ENCODE data around the gene FER1L5. TPM values are rescaled to one million over a fixed set of nuclear protein-coding genes. Genes with fewer than 3 reads are reported as not detected.
A peak's percentile ranks its signal among the peaks of the same experiment; 100 is the strongest.

Gene FER1L5
- total and polyA plus RNA-seq, 9 of the 15 experiments (the other 6 are each of a cell fraction or from before 2014, with no cell fraction given): 0.01 TPM; not detected in 6

DNA sequence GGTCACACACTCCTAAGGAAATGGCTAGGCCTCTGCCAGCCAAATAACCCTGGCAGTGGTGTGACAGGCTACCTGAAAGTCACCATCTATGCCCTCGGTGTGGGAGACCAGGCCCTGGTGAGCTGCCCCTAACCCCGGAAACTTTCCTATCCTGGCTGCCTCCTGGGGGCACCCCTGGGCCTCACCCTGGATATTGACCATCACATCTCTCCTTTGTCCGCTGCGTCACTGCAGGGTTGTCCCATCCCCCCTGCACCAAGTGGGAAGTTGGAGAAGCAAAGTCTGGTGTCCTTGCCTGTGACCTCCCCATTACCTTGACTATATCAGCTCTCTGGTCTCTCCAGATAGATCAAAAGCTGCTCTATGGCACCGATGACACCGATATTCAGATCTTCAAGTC is 18.8 kb downstream of the FER1L5 start:
- Histone ChIP-seq H3K79me2 (ENCODE audit: control insufficient read depth, insufficient read depth, low read length) (no peaks in the 10 kb centered on the region), H3K4me1 (replicated peaks in 1 of 2; ENCODE audit: control insufficient read depth in 2 of 2, insufficient read depth in 2 of 2, low read length in 2 of 2) (no peaks in the 10 kb centered on the region; a peak in 1 of 5 replicates), H3K9me1 (ENCODE audit: control insufficient read depth, insufficient read depth, low read length) (no peaks in the 10 kb centered on the region), H2AFZ (ENCODE audit: low read depth, low read length) (0 out of 2 replicates have a peak overlapping the region, but pooled peaks have one; percentile 19), H3K4me3 (no peak overlapping the region), H3K9me3 (replicated peaks; ENCODE audit: control insufficient read depth, insufficient read depth, low read depth, low read length) (peaks cover 4% of the 10 kb centered on the region; the same call in 1 of the 2 replicates), H3K4me2 (ENCODE audit: insufficient read depth, low read length) (no peak overlapping the region), H3K36me3 (ENCODE audit: control insufficient read depth, insufficient read depth, low read length) (no peaks in the 10 kb centered on the region), H3K9ac (ENCODE audit: insufficient read depth in 1 of 2, low read depth in 2 of 2, low read length in 2 of 2) (peak overlapping the region in 1 of 2 experiments; percentile 2; a peak in 1 of 4 replicates), H3K27me3 (ENCODE audit: control insufficient read depth in 2 of 2, insufficient read depth in 2 of 2, low read length in 2 of 2) (peaks cover 5 to 26% of the 10 kb centered on the region in 2 experiments; a peak in 4 of 5 replicates), H3K27ac (ENCODE audit: extremely low read depth, low read depth, low read length) (no peak overlapping the region), H4K20me1 (replicated peaks; ENCODE audit: control insufficient read depth, insufficient read depth, low read length) (no peaks in the 10 kb centered on the region)
- WGBS (ENCODE audit: insufficient coverage, low coverage, missing lambda C conversion rate): 23% methylated on average over 6 of the region's 6 CpGs
- DNase-seq (ENCODE audit: extremely low read depth in 1 of 4, low spot score in 3 of 4) (no peak), FAIRE-seq (no peak), ATAC-seq (no peak)
- in situ Hi-C loops (cut with MboI) (no loop called here), intact Hi-C loops (cut with micrococcal nuclease) (no loop called here)
- POLR2A ChIA-PET: no interaction called here
- BruUV-seq (replicated peaks): no TSS peak
- 0 out of 2 replicates have a peak, but pooled peaks have one; percentile 13 for TF ChIP-seq ESRRA (IDR thresholded peaks at IDR 0.05; ENCODE audit: borderline replicate concordance, low read depth)
- TF ChIP-seq DDX20 (tag; IDR thresholded peaks at IDR 0.05; ENCODE audit: low read depth): no peak
- no peak for TF ChIP-seq JUNB (CRISPR knock-in tag; conservative IDR thresholded peaks at IDR 0.05)
- TF ChIP-seq RCOR1 (IDR thresholded peaks at IDR 0.05; ENCODE audit: borderline replicate concordance in 1 of 2, low read depth in 2 of 2, low read length in 2 of 2): no peak
- TF ChIP-seq HIVEP1 (CRISPR knock-in tag; IDR thresholded peaks at IDR 0.05): no peak
- TF ChIP-seq, protein P1, sequence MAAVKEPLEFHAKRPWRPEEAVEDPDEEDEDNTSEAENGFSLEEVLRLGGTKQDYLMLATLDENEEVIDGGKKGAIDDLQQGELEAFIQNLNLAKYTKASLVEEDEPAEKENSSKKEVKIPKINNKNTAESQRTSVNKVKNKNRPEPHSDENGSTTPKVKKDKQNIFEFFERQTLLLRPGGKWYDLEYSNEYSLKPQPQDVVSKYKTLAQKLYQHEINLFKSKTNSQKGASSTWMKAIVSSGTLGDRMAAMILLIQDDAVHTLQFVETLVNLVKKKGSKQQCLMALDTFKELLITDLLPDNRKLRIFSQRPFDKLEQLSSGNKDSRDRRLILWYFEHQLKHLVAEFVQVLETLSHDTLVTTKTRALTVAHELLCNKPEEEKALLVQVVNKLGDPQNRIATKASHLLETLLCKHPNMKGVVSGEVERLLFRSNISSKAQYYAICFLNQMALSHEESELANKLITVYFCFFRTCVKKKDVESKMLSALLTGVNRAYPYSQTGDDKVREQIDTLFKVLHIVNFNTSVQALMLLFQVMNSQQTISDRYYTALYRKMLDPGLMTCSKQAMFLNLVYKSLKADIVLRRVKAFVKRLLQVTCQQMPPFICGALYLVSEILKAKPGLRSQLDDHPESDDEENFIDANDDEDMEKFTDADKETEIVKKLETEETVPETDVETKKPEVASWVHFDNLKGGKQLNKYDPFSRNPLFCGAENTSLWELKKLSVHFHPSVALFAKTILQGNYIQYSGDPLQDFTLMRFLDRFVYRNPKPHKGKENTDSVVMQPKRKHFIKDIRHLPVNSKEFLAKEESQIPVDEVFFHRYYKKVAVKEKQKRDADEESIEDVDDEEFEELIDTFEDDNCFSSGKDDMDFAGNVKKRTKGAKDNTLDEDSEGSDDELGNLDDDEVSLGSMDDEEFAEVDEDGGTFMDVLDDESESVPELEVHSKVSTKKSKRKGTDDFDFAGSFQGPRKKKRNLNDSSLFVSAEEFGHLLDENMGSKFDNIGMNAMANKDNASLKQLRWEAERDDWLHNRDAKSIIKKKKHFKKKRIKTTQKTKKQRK (IDR thresholded peaks at IDR 0.05; ENCODE audit: borderline replicate concordance, low read depth, low read length): no peak
- no peak for TF ChIP-seq ZNF347 (CRISPR knock-in tag; IDR thresholded peaks at IDR 0.05; ENCODE audit: low read depth)
- CTCF ChIA-PET (ENCODE audit: low intra/inter-chr PET ratio): no interaction called here
